Activated CD8-positive, alpha-beta T cell treated with anti-CD3 and anti-CD28 coated beads for 36 hours (primary cell): ENCODE data around the gene OR5F1. TPM values are rescaled to one million over a fixed set of nuclear protein-coding genes. Genes with fewer than 3 reads are reported as not detected.

Experiments
- ATAC-seq: fragments of 200-7000 bp; cut with Tn5 transposase; one replicate; pipeline ENCODE4 v1.10.0; 2021; ENCODE audit warnings: mild to moderate bottlenecking, moderate library complexity
- CTCF ChIA-PET: fragments of 350-600 bp; sonication (Branson Sonifier 250); formaldehyde crosslinking; loops from one replicate; lab custom pipeline; 2021; ENCODE audit warnings: antibody characterized with exemption; lab: Charles Lee
- POLR2A ChIA-PET: fragments of 350-600 bp; sonication (Branson Sonifier 250); formaldehyde crosslinking; loops from one replicate; lab custom pipeline; 2021; ENCODE audit warnings: antibody characterized with exemption; lab: Charles Lee
- DNase-seq: peaks from one replicate; pipeline ENCODE4 v3.0.0-alpha.2; 2020
- H3K27ac Mint-ChIP-seq: one replicate; pipeline ENCODE4 v1.8.0; 2021; ENCODE audit warnings: mild to moderate bottlenecking, mixed read lengths
- H3K27me3 Mint-ChIP-seq: one replicate; pipeline ENCODE4 v1.8.0; 2021; ENCODE audit warnings: mixed read lengths
- H3K36me3 Mint-ChIP-seq: one replicate; pipeline ENCODE4 v1.8.0; 2021; ENCODE audit warnings: low read depth, mixed read lengths
- H3K4me1 Mint-ChIP-seq: one replicate; pipeline ENCODE4 v1.8.0; 2021; ENCODE audit warnings: low read depth, mixed read lengths
- H3K4me3 Mint-ChIP-seq: one replicate; pipeline ENCODE4 v1.8.0; 2021; ENCODE audit warnings: mild to moderate bottlenecking, moderate library complexity, mixed read lengths
- H3K9me3 Mint-ChIP-seq: one replicate; pipeline ENCODE4 v1.8.0; 2021; ENCODE audit warnings: mixed read lengths
- intact Hi-C: fragments of 100-400 bp; cut with micrococcal nuclease; formaldehyde crosslinking; loops from one replicate; pipeline ENCODE4 v1.10.0; 2022
- total RNA-seq, 2 experiments: library from RNA; stranded (reverse); gene quantifications; one replicate each; pipeline ENCODE4 v1.2.3, GENCODE V29; 2021
- TF ChIP-seq, protein P1 (sequence below): fragments of 200-600 bp; IDR thresholded peaks from one replicate; pipeline ENCODE4 v1.8.0; 2022; ENCODE audit warnings: antibody characterized with exemption, mild to moderate bottlenecking

OR5F1 gene
- total RNA-seq, 2 experiments from 2014 or later, result not detected

DNA sequence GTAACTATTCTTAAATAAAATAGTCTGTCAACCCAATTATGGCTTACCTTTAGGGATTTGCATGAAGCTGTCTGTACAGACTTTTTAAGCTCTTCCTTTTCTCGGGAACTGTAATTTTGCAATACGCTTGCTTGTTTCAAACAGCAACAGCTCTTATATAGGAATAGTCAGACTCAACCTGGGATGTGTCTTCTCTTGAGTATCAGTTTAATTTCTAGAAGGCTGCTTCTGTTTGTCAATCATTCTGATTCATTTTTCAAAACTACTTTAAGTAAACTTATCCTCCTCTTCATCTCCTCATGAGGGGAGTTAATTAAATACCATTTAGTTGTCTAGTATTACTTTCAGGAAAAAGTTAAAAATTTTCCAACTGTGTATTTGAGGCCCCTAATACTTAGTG lies 24.6 kb downstream of the OR5F1 start, which contains the start of gene OR10AG1:
Gene OR10AG1, minus strand, starts transcription at position 101 of the 400 bp plus-strand sequence. Its CDS starts 38 bp downstream, at position 63.
- ChIA-PET POLR2A (no interaction called here), CTCF (no interaction called here)
- no peaks in the 10 kb centered on the region for H3K36me3 Mint-ChIP-seq
- ATAC-seq (no peak), DNase-seq (no peak)
- H3K27me3 Mint-ChIP-seq, result no peaks in the 10 kb centered on the region
- H3K4me1 Mint-ChIP-seq, result no peaks in the 10 kb centered on the region
- intact Hi-C loops, result no loop called here
- peaks cover 10% of the 10 kb centered on the region for H3K9me3 Mint-ChIP-seq
- no peak within 1 kb of the TSS for H3K4me3 Mint-ChIP-seq
- H3K27ac Mint-ChIP-seq, result no peak within 1 kb of the TSS
- TF ChIP-seq, protein P1, sequence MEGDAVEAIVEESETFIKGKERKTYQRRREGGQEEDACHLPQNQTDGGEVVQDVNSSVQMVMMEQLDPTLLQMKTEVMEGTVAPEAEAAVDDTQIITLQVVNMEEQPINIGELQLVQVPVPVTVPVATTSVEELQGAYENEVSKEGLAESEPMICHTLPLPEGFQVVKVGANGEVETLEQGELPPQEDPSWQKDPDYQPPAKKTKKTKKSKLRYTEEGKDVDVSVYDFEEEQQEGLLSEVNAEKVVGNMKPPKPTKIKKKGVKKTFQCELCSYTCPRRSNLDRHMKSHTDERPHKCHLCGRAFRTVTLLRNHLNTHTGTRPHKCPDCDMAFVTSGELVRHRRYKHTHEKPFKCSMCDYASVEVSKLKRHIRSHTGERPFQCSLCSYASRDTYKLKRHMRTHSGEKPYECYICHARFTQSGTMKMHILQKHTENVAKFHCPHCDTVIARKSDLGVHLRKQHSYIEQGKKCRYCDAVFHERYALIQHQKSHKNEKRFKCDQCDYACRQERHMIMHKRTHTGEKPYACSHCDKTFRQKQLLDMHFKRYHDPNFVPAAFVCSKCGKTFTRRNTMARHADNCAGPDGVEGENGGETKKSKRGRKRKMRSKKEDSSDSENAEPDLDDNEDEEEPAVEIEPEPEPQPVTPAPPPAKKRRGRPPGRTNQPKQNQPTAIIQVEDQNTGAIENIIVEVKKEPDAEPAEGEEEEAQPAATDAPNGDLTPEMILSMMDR, result no peak

DNA sequence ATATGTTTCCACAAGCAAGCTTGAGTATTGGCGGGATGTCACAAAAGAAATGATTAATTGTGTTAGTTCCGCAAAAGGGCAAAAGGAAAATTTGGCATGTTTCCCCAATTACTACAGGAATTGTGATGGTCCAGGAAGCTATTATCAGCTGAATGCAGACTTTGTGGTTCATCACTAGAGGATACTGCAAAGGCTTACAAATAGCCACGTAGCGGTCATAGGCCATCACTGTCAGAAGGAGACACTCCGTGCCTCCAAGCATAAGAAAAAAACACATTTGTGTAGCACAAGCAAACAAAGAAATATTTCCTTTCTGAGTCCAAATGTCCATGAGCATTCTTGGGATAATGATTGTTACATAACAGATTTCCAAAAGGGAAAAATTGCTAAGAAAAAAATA lies 26.5 kb downstream of the OR5F1 start:
- intact Hi-C loops, result no loop called here
- ATAC-seq, result no peak
- H3K4me3 Mint-ChIP-seq, result no peak overlapping the region
- H3K27ac Mint-ChIP-seq, result no peak overlapping the region
- H3K36me3 Mint-ChIP-seq, result no peaks in the 10 kb centered on the region
- H3K27me3 Mint-ChIP-seq, result no peaks in the 10 kb centered on the region
- TF ChIP-seq, protein P1, result no peak
- peaks cover 10% of the 10 kb centered on the region for H3K9me3 Mint-ChIP-seq
- ChIA-PET CTCF (no interaction called here), POLR2A (no interaction called here)
- DNase-seq, result no peak
- no peaks in the 10 kb centered on the region for H3K4me1 Mint-ChIP-seq

DNA sequence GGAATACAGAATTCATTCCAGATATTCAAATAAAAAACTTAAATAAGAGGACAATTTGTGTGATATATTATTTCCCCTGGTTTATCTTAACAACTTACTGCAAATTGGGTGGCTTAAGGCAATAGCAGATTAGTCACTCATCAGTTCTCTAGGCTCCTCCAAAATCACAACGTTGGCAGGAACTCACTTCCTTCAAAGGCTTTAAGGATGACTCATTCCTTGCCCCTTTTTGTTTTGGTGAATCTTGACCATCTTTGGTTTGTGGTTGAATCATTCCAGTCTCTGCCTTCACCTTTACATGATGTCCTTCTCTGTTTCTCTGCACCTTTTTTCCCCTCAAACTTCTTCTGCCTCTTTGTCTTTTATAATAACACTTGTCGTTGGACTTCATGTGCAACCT lies 28.0 kb downstream of the OR5F1 start:
- H3K4me3 Mint-ChIP-seq, result no peak overlapping the region
- POLR2A ChIA-PET, result no interaction called here
- peaks cover 10% of the 10 kb centered on the region for H3K9me3 Mint-ChIP-seq
- H3K4me1 Mint-ChIP-seq, result no peaks in the 10 kb centered on the region
- CTCF ChIA-PET, result no interaction called here
- ATAC-seq (no peak), DNase-seq (no peak)
- TF ChIP-seq, protein P1, result no peak
- no peak overlapping the region for H3K27ac Mint-ChIP-seq
- intact Hi-C loops, result no loop called here
- H3K36me3 Mint-ChIP-seq, result no peaks in the 10 kb centered on the region
- H3K27me3 Mint-ChIP-seq, result no peaks in the 10 kb centered on the region

DNA sequence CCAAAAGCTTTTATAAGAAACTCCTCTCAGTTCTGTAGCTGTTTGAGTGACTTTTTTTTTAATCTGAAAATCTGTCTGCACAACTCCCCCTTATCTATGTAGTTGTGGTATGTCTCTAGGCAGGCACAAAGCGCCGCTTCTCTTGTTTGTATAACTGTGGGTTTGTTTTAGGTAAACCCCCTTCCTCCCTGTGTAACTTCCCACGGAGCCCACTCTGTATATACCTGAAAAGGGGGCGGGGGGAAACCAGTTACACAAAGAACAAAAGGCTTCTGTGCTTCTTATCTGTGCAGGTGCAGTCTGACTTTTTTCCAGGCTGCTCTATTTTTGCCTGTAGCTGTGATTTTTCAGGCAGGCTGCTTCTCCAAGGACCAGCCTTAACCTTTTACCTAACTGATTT lies 37.9 kb downstream of the OR5F1 start:
- no peaks in the 10 kb centered on the region for H3K27me3 Mint-ChIP-seq
- TF ChIP-seq, protein P1, result no peak

DNA sequence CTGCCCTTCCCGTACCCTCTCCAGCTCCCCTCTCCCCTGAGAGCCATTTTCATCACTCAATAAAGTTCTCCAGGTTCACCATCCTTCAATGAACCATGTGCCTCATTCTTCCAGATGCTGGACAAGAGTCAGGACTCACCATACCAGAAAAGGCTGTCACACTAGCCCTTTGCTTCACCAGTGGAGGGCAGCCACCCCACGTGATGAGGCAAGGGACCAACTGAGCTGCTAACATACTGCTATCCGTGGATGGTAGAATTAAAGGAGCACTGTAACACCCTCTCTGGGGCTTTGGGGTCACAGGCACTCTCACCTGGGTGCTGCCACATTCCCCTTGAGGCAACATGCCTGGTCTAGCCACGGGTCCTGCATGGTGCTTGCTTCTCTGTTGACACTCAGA lies 45.1 kb downstream of the OR5F1 start:
- Mint-ChIP-seq H3K27me3 (no peaks in the 10 kb centered on the region), H3K36me3 (no peaks in the 10 kb centered on the region), H3K4me3 (no peak overlapping the region), H3K4me1 (no peaks in the 10 kb centered on the region), H3K27ac (no peak overlapping the region), H3K9me3 (peaks cover 12% of the 10 kb centered on the region)
- ChIA-PET CTCF (no interaction called here), POLR2A (no interaction called here)
- DNase-seq (no peak), ATAC-seq (no peak)
- intact Hi-C loops, result no loop called here
- TF ChIP-seq, protein P1, result no peak

More for the DNA sequence above, 37.9 kb downstream of the OR5F1 start:
- DNase-seq (no peak), ATAC-seq (no peak)
- intact Hi-C loops, result no loop called here
- ChIA-PET POLR2A (no interaction called here), CTCF (no interaction called here)
- no peaks in the 10 kb centered on the region for H3K4me1 Mint-ChIP-seq
- H3K36me3 Mint-ChIP-seq, result no peaks in the 10 kb centered on the region
- no peak overlapping the region for H3K27ac Mint-ChIP-seq
- peaks cover 3% of the 10 kb centered on the region for H3K9me3 Mint-ChIP-seq
- H3K4me3 Mint-ChIP-seq, result no peak overlapping the region

Other genes starting within 250 kb of the OR5F1 start
- gene OR5D13, start 221.2 kb downstream of the OR5F1 start, total RNA-seq, result not detected
- not detected for gene OR5D14, start 199.1 kb downstream of the OR5F1 start, total RNA-seq
- not detected for gene OR5L1, start 183.3 kb downstream of the OR5F1 start, total RNA-seq
- gene OR5D18, start 175.0 kb downstream of the OR5F1 start, total RNA-seq, result not detected
- not detected for gene OR5L2, start 167.4 kb downstream of the OR5F1 start, total RNA-seq
- not detected for gene OR5D16, start 155.9 kb downstream of the OR5F1 start, total RNA-seq
- not detected for gene TRIM51, start 111.3 kb downstream of the OR5F1 start, total RNA-seq
- not detected for gene OR5W2, start 80.0 kb downstream of the OR5F1 start, total RNA-seq
- not detected for gene OR5I1, start 58.2 kb downstream of the OR5F1 start, total RNA-seq
- gene OR10AG1, start 24.7 kb downstream of the OR5F1 start, total RNA-seq, result not detected
- not detected for gene OR5AS1, start 33.0 kb upstream of the OR5F1 start, total RNA-seq
- gene OR8I2, start 98.7 kb upstream of the OR5F1 start, total RNA-seq, result not detected
- not detected for gene OR8H2, start 109.1 kb upstream of the OR5F1 start, total RNA-seq
- gene OR8H3, start 127.7 kb upstream of the OR5F1 start, total RNA-seq, result not detected
- not detected for gene OR8J3, start 145.6 kb upstream of the OR5F1 start, total RNA-seq
- gene OR8K5, start 165.7 kb upstream of the OR5F1 start, total RNA-seq, result not detected
- not detected for gene OR5J2, start 182.0 kb upstream of the OR5F1 start, total RNA-seq
- gene OR5T2, start 239.6 kb upstream of the OR5F1 start, total RNA-seq, result not detected